BJ (cell line): Measurements from ENCODE around the gene HMHB1. TPM values are rescaled to one million over a fixed set of nuclear protein-coding genes. Genes with fewer than 3 reads are reported as not detected.

ENCODE experiments used
- CTCF ChIA-PET: fragments of 350-600 bp; formaldehyde crosslinking; extraction: SDS; loops from one replicate; lab custom pipeline; 2021; ENCODE audit warnings: antibody characterized with exemption, inconsistent platforms; lab: Yijun Ruan, JAX
- POLR2A ChIA-PET: fragments of 300-600 bp; sonication (Branson Sonifier 250); formaldehyde crosslinking; extraction: SDS; loops from one replicate; lab custom pipeline; 2021; ENCODE audit warnings: antibody characterized with exemption; lab: Charles Lee
- DNase-seq: peaks from one replicate; pipeline ENCODE4 v3.0.0-alpha.2; 2011; ENCODE audit warnings: low read depth
- H3K27me3 ChIP-seq: 2 replicates; pipeline ENCODE4 v1.6.0; 2011; ENCODE audit warnings: low read length; ENCODE audit not compliant: control insufficient read depth, insufficient read depth
- H3K36me3 ChIP-seq: 2 replicates; pipeline ENCODE4 v1.5.1; 2011; ENCODE audit warnings: low read length; ENCODE audit not compliant: control insufficient read depth, insufficient read depth
- H3K4me3 ChIP-seq: 2 replicates; pipeline ENCODE4 v1.5.1; 2011; ENCODE audit warnings: low read depth, mild to moderate bottlenecking, control low read depth, low read length
- polyA plus RNA-seq: library from polyadenylated mRNA; depleted of rRNA; stranded (reverse); fragments of >200 nt; gene quantifications from 2 replicates; pipeline ENCODE4 v1.2.3, GENCODE V29; 2011
- TF ChIP-seq, protein P1 (sequence below): IDR thresholded peaks from 2 replicates; pipeline ENCODE4 v1.5.1; 2011; ENCODE audit warnings: low read depth, mild to moderate bottlenecking, control low read depth, inconsistent platforms, low read length, moderate library complexity; ENCODE audit not compliant: insufficient read depth

HMHB1 gene
- polyA plus RNA-seq, 1 experiment = not detected

GRCh38 chr5:143820451-143820850, 8.5 kb downstream of the HMHB1 start:
- H3K36me3 ChIP-seq = no peaks in the 10 kb centered on the region
- TF ChIP-seq, protein P1, sequence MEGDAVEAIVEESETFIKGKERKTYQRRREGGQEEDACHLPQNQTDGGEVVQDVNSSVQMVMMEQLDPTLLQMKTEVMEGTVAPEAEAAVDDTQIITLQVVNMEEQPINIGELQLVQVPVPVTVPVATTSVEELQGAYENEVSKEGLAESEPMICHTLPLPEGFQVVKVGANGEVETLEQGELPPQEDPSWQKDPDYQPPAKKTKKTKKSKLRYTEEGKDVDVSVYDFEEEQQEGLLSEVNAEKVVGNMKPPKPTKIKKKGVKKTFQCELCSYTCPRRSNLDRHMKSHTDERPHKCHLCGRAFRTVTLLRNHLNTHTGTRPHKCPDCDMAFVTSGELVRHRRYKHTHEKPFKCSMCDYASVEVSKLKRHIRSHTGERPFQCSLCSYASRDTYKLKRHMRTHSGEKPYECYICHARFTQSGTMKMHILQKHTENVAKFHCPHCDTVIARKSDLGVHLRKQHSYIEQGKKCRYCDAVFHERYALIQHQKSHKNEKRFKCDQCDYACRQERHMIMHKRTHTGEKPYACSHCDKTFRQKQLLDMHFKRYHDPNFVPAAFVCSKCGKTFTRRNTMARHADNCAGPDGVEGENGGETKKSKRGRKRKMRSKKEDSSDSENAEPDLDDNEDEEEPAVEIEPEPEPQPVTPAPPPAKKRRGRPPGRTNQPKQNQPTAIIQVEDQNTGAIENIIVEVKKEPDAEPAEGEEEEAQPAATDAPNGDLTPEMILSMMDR = no peak
- no peak overlapping the region for H3K4me3 ChIP-seq
- ChIA-PET CTCF (interaction anchor here (1.0 kb wide), 1 partner anchor 9 kb away, joined by 3 read pairs; the partner anchor contains the start of gene HMHB1), POLR2A (no interaction called here)
- H3K27me3 ChIP-seq = no peaks in the 10 kb centered on the region
- DNase-seq = no peak

DNA sequence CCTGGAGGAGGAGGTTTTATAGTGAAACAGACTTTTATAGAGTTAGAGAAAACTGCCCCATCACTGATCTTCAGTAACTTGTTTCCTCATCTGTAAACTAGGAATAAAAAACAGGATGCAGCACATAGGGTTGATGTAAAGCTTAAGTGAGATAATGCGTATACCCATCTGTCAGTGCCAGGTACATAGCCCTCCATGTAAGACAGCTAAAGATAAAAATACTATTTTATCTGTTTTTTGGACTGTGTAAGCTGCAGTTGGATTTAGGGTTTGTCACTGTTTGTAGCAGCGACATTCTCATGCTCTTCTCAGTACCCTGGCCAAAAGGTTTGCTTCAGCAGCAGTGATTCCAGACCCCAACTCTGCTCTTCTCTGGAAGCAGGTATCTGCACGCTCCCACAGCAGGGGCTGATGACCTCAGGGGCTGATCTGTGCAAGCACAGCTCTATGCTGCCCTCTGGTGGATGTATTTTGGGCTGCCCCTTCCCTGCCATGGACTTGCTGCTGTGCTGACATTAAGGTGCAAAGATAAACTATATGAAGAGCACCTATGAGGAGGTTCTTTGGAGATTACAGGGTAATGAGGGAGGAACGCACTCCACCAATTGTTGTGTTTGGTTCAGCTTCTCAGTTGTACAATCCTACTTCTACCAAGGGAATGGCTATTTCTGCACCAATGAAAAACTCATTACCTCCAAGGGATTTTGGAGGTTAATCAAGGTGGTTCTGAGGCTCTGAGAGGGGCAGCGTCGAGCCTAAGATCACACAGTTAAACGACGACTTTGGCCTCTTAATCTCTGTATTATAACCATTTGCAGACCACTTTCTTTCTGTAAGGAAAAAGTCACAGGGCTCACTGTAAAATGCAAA, 13.1 kb downstream of the HMHB1 start:
- ChIA-PET CTCF (interaction anchor here (0.6 to 2.4 kb wide), 34 partner anchors 9 to 933 kb away, joined by 3 to 22 read pairs (median 4); partner anchors contain the start of gene NR3C1), POLR2A (interaction anchor here (0.6 kb wide), 1 partner anchor 717 kb away, joined by 3 read pairs; no protein-coding TSS in a partner anchor)
- H3K36me3 ChIP-seq = no peaks in the 10 kb centered on the region
- DNase-seq = no peak
- TF ChIP-seq, protein P1 = peak; percentile 92
- no peak overlapping the region for H3K4me3 ChIP-seq
- H3K27me3 ChIP-seq = no peaks in the 10 kb centered on the region

- ChIA-PET CTCF (interaction anchor here (0.8 to 1.1 kb wide), 2 partner anchors 315 to 423 kb away, joined by 3 read pairs; no protein-coding TSS in a partner anchor), POLR2A (no interaction called here)
- Histone ChIP-seq H3K4me3 (no peak overlapping the region), H3K36me3 (no peaks in the 10 kb centered on the region), H3K27me3 (no peaks in the 10 kb centered on the region)
- DNase-seq = no peak
- TF ChIP-seq, protein P1 = no peak
These were observed 15.0 kb downstream of the HMHB1 start for GRCh38 chr5:143826951-143827444.

- no peak for DNase-seq
- ChIA-PET CTCF (interaction anchor here (0.9 to 1.1 kb wide), 2 partner anchors 175 to 313 kb away, joined by 4 to 5 read pairs; no protein-coding TSS in a partner anchor), POLR2A (no interaction called here)
- TF ChIP-seq, protein P1 = no peak
- Histone ChIP-seq H3K4me3 (no peak overlapping the region), H3K36me3 (no peaks in the 10 kb centered on the region), H3K27me3 (no peaks in the 10 kb centered on the region)
These were observed 16.7 kb downstream of the HMHB1 start for GRCh38 chr5:143828710-143829109.

GRCh38 chr5:143833177-143833576, 21.2 kb downstream of the HMHB1 start:
- CTCF ChIA-PET = interaction anchor here (1.6 kb wide), 1 partner anchor 430 kb away, joined by 6 read pairs; the partner anchor contains the start of gene NR3C1

More at GRCh38 chr5:143833177-143833576, 21.2 kb downstream of the HMHB1 start:
- POLR2A ChIA-PET = no interaction called here
- Histone ChIP-seq H3K4me3 (no peak overlapping the region), H3K27me3 (no peaks in the 10 kb centered on the region), H3K36me3 (no peaks in the 10 kb centered on the region)
- TF ChIP-seq, protein P1 = no peak
- DNase-seq = no peak
